GM23338 (cell line): ENCODE measurements around the gene CDK7. TPM values are rescaled to one million over a fixed set of nuclear protein-coding genes. Genes with fewer than 3 reads are reported as not detected.
"Not testable (repeated sequence)": the region's sequence is repeated elsewhere in the genome, so short reads cannot be mapped to it uniquely, and the experiment has no call there.

Experiments
- ATAC-seq: fragments of 200-7000 bp; cut with Tn5 transposase; 3 replicates; pipeline ENCODE4 v1.9.1; 2020
- DNase-seq: peaks from one replicate; pipeline ENCODE4 v3.0.0-alpha.2; 2015; ENCODE audit warnings: low spot score
- H2AFZ ChIP-seq: fragments of 200-600 bp; sonication (generic); 2 replicates; pipeline ENCODE4 v1.8.0; 2016; ENCODE audit warnings: antibody characterized with exemption, mild to moderate bottlenecking, moderate library complexity
- H3F3A ChIP-seq: fragments of 200-600 bp; sonication (generic); replicated peaks from 2 replicates; pipeline ENCODE4 v1.8.0; 2017; ENCODE audit warnings: antibody characterized with exemption, mixed run types, low read depth
- H3K27ac ChIP-seq: fragments of 200-600 bp; sonication (generic); 2 replicates; pipeline ENCODE4 v1.6.1; 2016; ENCODE audit warnings: low read depth
- H3K27me3 ChIP-seq: fragments of 200-600 bp; sonication (generic); 2 replicates; pipeline ENCODE4 v1.8.0; 2016; ENCODE audit warnings: mild to moderate bottlenecking, mixed run types, moderate library complexity; ENCODE audit not compliant: insufficient read depth
- H3K36me3 ChIP-seq: fragments of 200-600 bp; sonication (generic); 2 replicates; pipeline ENCODE4 v1.8.0; 2016; ENCODE audit warnings: mild to moderate bottlenecking; ENCODE audit not compliant: insufficient read depth
- H3K4me1 ChIP-seq: fragments of 200-600 bp; sonication (generic); 2 replicates; pipeline ENCODE4 v1.8.0; 2016; ENCODE audit warnings: mild to moderate bottlenecking, moderate library complexity; ENCODE audit not compliant: insufficient read depth
- H3K4me2 ChIP-seq: fragments of 200-600 bp; sonication (generic); 2 replicates; pipeline ENCODE4 v1.7.1; 2017; ENCODE audit warnings: mixed run types
- H3K4me3 ChIP-seq: fragments of 200-600 bp; sonication (generic); 2 replicates; pipeline ENCODE4 v1.6.1; 2016; ENCODE audit warnings: mixed run types
- H3K79me2 ChIP-seq: fragments of 200-600 bp; sonication (generic); replicated peaks from 2 replicates; pipeline ENCODE4 v1.8.0; 2017; ENCODE audit warnings: mild to moderate bottlenecking; ENCODE audit not compliant: insufficient read depth
- H3K9me2 ChIP-seq: fragments of 200-600 bp; sonication (generic); 2 replicates; pipeline ENCODE4 v1.8.0; 2017; ENCODE audit not compliant: insufficient read depth
- H4K20me1 ChIP-seq: fragments of 200-600 bp; sonication (generic); replicated peaks from 2 replicates; pipeline ENCODE4 v1.8.0; 2017; ENCODE audit warnings: mild to moderate bottlenecking; ENCODE audit not compliant: insufficient read depth
- H3K27ac Mint-ChIP-seq: 2 replicates; pipeline ENCODE4 v1.8.0; 2020; ENCODE audit warnings: inconsistent platforms, mild to moderate bottlenecking, moderate library complexity, mixed read lengths
- H3K27me3 Mint-ChIP-seq: 3 replicates; pipeline ENCODE4 v1.8.0; 2022; ENCODE audit warnings: low read depth, mild to moderate bottlenecking, moderate library complexity, mixed read lengths, inconsistent platforms; ENCODE audit not compliant: insufficient read depth, poor library complexity
- H3K36me3 Mint-ChIP-seq: 3 replicates; pipeline ENCODE4 v1.8.0; 2021; ENCODE audit warnings: low read depth, mild to moderate bottlenecking, inconsistent platforms, moderate library complexity, mixed read lengths
- H3K4me1 Mint-ChIP-seq: 3 replicates; pipeline ENCODE4 v1.8.0; 2020; ENCODE audit warnings: mild to moderate bottlenecking, inconsistent platforms, mixed read lengths
- H3K4me3 Mint-ChIP-seq: 3 replicates; pipeline ENCODE4 v1.8.0; 2021; ENCODE audit warnings: moderate library complexity, mild to moderate bottlenecking, inconsistent platforms, mixed read lengths
- H3K9me3 Mint-ChIP-seq: 3 replicates; pipeline ENCODE4 v1.8.0; 2020; ENCODE audit warnings: moderate library complexity, mild to moderate bottlenecking, inconsistent platforms, mixed read lengths
- CREB1 ChIP-seq: fragments of 250-450 bp; sonication (Bioruptor Pico); IDR thresholded peaks from 2 replicates; pipeline ENCODE4 v1.5.0; 2020; ENCODE audit warnings: low read depth, mild to moderate bottlenecking, moderate library complexity
- NANOG ChIP-seq: IDR thresholded peaks from 2 replicates; pipeline ENCODE4 v1.6.1; 2016; ENCODE audit warnings: antibody characterized with exemption, borderline replicate concordance
- STAT1 ChIP-seq: IDR thresholded peaks from one replicate; pipeline ENCODE4 v1.6.1; 2016; ENCODE audit warnings: antibody characterized with exemption; ENCODE audit not compliant: unreplicated experiment
- ZNF114 ChIP-seq: fragments of 250-450 bp; sonication (Bioruptor Pico); IDR thresholded peaks from 2 replicates; pipeline ENCODE4 v1.5.0; 2020; ENCODE audit warnings: mild to moderate bottlenecking, moderate library complexity
- ZNF331 ChIP-seq: fragments of 250-450 bp; sonication (Bioruptor Pico); IDR thresholded peaks from 2 replicates; pipeline ENCODE4 v1.5.0; 2020; ENCODE audit warnings: low read depth, mild to moderate bottlenecking, moderate library complexity
- polyA plus RNA-seq: library from polyadenylated mRNA; unstranded; fragments of >200 nt; fragmentation: Nextera tagmentation; extraction: Ambion mirVana; gene quantifications from 2 replicates; pipeline ENCODE4 v1.2.1, GENCODE V29; 2016
- total RNA-seq: library from RNA; depleted of rRNA; stranded (reverse); fragments of >200 nt; shearing (Covaris generic); gene quantifications from 2 replicates; pipeline ENCODE4 v1.2.3, GENCODE V29; 2014
- TF ChIP-seq, protein P1 (sequence below), 2 experiments: fragments of 200-600 bp in 1 of 2; sonication (generic) in 1 of 2; conservative IDR thresholded peaks; 2 replicates each; pipeline versions ENCODE4 v1.5.1 to v1.6.1; 2016 to 2017; ENCODE audit warnings: antibody characterized with exemption in 2 of 2, low read depth in 2 of 2, mild to moderate bottlenecking in 2 of 2, moderate library complexity in 1 of 2
- TF ChIP-seq, protein P2 (sequence below): fragments of 250-450 bp; sonication (Bioruptor Pico); IDR thresholded peaks from 2 replicates; pipeline ENCODE4 v1.5.0; 2020; ENCODE audit warnings: mild to moderate bottlenecking, moderate library complexity

CDK7 gene
- total and polyA plus RNA-seq, 2 experiments from 2014 or later = 78.4 to 80.7 TPM

DNA sequence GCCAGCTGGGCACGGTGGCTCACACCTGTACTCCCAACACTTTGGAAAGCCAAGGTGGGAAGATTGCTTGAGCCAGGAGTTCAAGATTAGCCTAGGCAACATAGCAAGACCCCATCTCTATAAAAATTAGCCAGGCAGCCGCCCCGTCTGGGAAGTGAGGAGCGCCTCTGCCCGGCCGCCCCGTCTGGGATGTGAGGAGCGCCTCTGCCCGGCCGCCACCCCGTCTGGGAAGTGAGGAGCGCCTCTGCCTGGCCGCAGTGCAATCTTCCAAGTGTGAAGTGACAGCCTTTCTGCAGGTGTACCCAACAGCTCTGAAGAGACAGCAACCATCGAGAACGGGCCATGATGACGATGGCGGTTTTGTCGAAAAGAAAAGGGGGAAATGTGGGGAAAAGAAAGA, 14.3 kb upstream of the CDK7 start:
- not testable (repeated sequence) for H3K4me3 Mint-ChIP-seq, H3K4me1 Mint-ChIP-seq, H3F3A ChIP-seq, H2AFZ ChIP-seq, H3K9me3 Mint-ChIP-seq, H3K27me3 Mint-ChIP-seq, H3K9me2 ChIP-seq, H3K4me1 ChIP-seq, H3K4me3 ChIP-seq, H4K20me1 ChIP-seq, H3K27ac Mint-ChIP-seq, H3K27ac ChIP-seq, H3K4me2 ChIP-seq, ATAC-seq, H3K36me3 ChIP-seq, DNase-seq, H3K27me3 ChIP-seq
- peaks cover 31% of the 10 kb centered on the region for H3K36me3 Mint-ChIP-seq
- peaks cover 48% of the 10 kb centered on the region for H3K79me2 ChIP-seq

DNA sequence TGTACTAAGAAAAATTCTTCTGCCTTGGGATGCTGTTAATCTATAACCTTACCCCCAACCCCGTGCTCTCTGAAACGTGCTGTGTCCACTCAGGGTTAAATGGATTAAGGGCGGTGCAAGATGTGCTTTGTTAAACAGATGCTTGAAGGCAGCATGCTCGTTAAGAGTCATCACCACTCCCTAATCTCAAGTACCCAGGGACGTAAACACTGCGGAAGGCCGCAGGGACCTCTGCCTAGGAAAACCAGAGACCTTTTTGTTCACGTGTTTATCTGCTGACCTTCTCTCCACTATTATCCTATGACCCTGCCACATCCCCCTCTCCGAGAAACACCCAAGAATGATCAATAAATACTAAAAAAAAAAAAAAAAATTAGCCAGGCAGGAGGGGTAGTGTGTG, 13.9 kb upstream of the CDK7 start:
- not testable (repeated sequence) for H3K27ac Mint-ChIP-seq, H3K4me3 Mint-ChIP-seq
- peaks cover 48% of the 10 kb centered on the region for H3K79me2 ChIP-seq

DNA sequence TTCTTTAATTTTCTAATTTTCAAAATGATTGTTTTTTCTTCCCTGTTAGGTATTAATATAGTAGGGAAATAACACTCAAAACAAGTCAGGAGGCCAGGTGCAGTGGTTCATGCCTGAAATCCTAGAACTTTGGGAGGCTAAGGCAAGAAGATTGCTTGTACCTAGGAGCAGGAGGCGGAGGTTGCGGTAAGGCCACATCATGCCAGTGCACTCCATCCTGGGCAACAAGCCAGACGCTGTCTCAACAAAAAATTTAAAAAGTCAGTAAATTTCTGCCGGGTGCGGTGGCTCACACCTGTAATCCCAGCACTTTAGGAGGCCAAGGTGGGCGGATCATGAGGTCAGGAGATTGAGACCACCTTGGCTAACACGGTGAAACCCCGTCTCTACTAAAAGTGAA, 10.2 kb upstream of the CDK7 start:
- no peak for DNase-seq
- H3K4me1 ChIP-seq = no peaks in the 10 kb centered on the region
- H3F3A ChIP-seq = no peaks in the 10 kb centered on the region
- Mint-ChIP-seq H3K27me3 (peaks cover 5% of the 10 kb centered on the region), H3K27ac (no peak overlapping the region), H3K4me3 (no peak overlapping the region), H3K9me3 (peaks cover 5% of the 10 kb centered on the region), H3K4me1 (no peaks in the 10 kb centered on the region), H3K36me3 (peaks cover 28% of the 10 kb centered on the region)
- H3K4me2 ChIP-seq = no peak overlapping the region
- ATAC-seq = no peak
- H3K27ac ChIP-seq = no peak overlapping the region
- no peak overlapping the region for H2AFZ ChIP-seq
- no peak overlapping the region for H3K4me3 ChIP-seq
- H3K79me2 ChIP-seq = peaks cover 34% of the 10 kb centered on the region
- no peaks in the 10 kb centered on the region for H3K27me3 ChIP-seq
- H3K36me3 ChIP-seq = peaks cover 19% of the 10 kb centered on the region; the same call in 1 of the 2 replicates
- no peaks in the 10 kb centered on the region for H3K9me2 ChIP-seq
- H4K20me1 ChIP-seq = no peaks in the 10 kb centered on the region
- TF ChIP-seq ZNF114 (CRISPR knock-in tag) = no peak
- TF ChIP-seq STAT1 = no peak
- TF ChIP-seq, protein P1, sequence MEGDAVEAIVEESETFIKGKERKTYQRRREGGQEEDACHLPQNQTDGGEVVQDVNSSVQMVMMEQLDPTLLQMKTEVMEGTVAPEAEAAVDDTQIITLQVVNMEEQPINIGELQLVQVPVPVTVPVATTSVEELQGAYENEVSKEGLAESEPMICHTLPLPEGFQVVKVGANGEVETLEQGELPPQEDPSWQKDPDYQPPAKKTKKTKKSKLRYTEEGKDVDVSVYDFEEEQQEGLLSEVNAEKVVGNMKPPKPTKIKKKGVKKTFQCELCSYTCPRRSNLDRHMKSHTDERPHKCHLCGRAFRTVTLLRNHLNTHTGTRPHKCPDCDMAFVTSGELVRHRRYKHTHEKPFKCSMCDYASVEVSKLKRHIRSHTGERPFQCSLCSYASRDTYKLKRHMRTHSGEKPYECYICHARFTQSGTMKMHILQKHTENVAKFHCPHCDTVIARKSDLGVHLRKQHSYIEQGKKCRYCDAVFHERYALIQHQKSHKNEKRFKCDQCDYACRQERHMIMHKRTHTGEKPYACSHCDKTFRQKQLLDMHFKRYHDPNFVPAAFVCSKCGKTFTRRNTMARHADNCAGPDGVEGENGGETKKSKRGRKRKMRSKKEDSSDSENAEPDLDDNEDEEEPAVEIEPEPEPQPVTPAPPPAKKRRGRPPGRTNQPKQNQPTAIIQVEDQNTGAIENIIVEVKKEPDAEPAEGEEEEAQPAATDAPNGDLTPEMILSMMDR (conservative IDR thresholded peaks at IDR 0.05; ENCODE audit: low read depth in 2 of 2) = no peak
- TF ChIP-seq, protein P2, sequence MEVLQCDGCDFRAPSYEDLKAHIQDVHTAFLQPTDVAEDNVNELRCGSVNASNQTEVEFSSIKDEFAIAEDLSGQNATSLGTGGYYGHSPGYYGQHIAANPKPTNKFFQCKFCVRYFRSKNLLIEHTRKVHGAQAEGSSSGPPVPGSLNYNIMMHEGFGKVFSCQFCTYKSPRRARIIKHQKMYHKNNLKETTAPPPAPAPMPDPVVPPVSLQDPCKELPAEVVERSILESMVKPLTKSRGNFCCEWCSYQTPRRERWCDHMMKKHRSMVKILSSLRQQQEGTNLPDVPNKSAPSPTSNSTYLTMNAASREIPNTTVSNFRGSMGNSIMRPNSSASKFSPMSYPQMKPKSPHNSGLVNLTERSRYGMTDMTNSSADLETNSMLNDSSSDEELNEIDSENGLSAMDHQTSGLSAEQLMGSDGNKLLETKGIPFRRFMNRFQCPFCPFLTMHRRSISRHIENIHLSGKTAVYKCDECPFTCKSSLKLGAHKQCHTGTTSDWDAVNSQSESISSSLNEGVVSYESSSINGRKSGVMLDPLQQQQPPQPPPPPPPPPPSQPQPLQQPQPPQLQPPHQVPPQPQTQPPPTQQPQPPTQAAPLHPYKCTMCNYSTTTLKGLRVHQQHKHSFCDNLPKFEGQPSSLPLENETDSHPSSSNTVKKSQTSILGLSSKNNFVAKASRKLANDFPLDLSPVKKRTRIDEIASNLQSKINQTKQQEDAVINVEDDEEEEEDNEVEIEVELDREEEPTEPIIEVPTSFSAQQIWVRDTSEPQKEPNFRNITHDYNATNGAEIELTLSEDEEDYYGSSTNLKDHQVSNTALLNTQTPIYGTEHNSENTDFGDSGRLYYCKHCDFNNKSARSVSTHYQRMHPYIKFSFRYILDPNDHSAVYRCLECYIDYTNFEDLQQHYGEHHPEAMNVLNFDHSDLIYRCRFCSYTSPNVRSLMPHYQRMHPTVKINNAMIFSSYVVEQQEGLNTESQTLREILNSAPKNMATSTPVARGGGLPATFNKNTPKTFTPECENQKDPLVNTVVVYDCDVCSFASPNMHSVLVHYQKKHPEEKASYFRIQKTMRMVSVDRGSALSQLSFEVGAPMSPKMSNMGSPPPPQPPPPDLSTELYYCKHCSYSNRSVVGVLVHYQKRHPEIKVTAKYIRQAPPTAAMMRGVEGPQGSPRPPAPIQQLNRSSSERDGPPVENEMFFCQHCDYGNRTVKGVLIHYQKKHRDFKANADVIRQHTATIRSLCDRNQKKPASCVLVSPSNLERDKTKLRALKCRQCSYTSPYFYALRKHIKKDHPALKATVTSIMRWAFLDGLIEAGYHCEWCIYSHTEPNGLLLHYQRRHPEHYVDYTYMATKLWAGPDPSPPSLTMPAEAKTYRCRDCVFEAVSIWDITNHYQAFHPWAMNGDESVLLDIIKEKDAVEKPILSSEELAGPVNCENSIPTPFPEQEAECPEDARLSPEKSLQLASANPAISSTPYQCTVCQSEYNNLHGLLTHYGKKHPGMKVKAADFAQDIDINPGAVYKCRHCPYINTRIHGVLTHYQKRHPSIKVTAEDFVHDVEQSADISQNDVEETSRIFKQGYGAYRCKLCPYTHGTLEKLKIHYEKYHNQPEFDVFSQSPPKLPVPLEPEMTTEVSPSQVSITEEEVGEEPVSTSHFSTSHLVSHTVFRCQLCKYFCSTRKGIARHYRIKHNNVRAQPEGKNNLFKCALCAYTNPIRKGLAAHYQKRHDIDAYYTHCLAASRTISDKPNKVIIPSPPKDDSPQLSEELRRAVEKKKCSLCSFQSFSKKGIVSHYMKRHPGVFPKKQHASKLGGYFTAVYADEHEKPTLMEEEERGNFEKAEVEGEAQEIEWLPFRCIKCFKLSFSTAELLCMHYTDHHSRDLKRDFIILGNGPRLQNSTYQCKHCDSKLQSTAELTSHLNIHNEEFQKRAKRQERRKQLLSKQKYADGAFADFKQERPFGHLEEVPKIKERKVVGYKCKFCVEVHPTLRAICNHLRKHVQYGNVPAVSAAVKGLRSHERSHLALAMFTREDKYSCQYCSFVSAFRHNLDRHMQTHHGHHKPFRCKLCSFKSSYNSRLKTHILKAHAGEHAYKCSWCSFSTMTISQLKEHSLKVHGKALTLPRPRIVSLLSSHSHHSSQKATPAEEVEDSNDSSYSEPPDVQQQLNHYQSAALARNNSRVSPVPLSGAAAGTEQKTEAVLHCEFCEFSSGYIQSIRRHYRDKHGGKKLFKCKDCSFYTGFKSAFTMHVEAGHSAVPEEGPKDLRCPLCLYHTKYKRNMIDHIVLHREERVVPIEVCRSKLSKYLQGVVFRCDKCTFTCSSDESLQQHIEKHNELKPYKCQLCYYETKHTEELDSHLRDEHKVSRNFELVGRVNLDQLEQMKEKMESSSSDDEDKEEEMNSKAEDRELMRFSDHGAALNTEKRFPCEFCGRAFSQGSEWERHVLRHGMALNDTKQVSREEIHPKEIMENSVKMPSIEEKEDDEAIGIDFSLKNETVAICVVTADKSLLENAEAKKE (CRISPR knock-in tag) = no peak
- TF ChIP-seq ZNF331 (CRISPR knock-in tag) = no peak
- TF ChIP-seq NANOG = no peak
- TF ChIP-seq CREB1 (CRISPR knock-in tag) = no peak

More for the DNA sequence above, 13.9 kb upstream of the CDK7 start:
- not testable (repeated sequence) for H2AFZ ChIP-seq, H3K9me3 Mint-ChIP-seq, H3K4me2 ChIP-seq, H3K9me2 ChIP-seq, H3K27ac ChIP-seq, H3K4me1 Mint-ChIP-seq, H3F3A ChIP-seq, H3K4me1 ChIP-seq, ATAC-seq, H3K36me3 ChIP-seq, DNase-seq, H3K27me3 ChIP-seq, H3K27me3 Mint-ChIP-seq, H4K20me1 ChIP-seq, H3K4me3 ChIP-seq
- H3K36me3 Mint-ChIP-seq = peaks cover 31% of the 10 kb centered on the region
